ENCODE measurements around the gene ST6GALNAC6. TPM values are rescaled to one million over a fixed set of nuclear protein-coding genes. Genes with fewer than 3 reads are reported as not detected.
A peak's percentile ranks its signal among the peaks of the same experiment; 100 is the strongest.

Gene ST6GALNAC6
- total and polyA plus RNA-seq, 10 of the 15 experiments (the other 5 are each of a cell fraction or from before 2014, with no cell fraction given), result 0.40 to 27.0 (median 16.8) TPM

DNA sequence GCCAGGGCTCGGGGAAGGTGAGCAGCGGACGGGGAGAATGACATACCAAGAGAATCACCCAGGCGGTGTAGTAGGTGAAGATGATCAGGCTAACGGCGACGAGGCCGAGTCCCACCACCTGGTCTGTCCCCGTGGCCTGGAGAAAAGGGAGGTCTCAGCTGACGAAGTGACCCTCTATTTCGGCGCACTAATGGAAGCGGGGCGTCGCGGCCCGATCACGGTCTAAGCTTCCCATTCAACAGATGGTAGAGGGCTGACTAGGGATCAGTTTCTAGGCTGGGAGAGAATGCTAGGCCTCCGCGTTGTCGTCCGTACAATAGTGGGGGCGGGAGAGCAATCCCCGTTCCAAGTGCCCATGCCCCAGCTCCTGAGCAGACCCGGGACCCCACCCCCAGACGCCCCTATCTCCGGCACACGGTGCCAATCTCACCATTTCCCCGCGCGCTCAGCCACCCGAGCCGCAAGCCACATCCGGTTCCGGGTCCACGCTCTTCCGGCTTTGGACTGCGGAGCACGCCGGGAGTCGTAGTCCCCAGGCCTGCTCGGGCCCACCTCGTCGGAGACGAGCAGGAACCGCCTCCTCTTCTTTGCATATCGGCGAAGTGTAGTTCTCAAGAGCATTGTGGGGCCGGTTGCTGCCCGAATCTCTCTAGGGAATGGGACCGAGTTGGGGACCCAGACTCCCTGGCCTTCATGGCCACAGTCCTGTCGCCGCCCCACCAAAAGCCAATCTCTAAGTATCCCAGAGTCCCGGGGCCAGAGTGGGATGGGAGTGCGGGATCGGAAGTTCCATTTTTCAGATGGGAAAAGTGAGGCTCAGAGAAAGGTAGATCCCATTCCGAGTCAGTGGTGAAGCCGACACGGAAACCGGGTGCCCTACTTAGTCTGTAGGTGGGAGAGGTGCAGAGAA is 38.2 kb upstream of the ST6GALNAC6 start, which contains the start of gene DPM2 (continued):
- TF ChIP-seq, protein P1, sequence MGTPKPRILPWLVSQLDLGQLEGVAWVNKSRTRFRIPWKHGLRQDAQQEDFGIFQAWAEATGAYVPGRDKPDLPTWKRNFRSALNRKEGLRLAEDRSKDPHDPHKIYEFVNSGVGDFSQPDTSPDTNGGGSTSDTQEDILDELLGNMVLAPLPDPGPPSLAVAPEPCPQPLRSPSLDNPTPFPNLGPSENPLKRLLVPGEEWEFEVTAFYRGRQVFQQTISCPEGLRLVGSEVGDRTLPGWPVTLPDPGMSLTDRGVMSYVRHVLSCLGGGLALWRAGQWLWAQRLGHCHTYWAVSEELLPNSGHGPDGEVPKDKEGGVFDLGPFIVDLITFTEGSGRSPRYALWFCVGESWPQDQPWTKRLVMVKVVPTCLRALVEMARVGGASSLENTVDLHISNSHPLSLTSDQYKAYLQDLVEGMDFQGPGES (IDR thresholded peaks at IDR 0.05), result no peak
- TF ChIP-seq CBFB (IDR thresholded peaks at IDR 0.05; ENCODE audit: low read depth) (peak; percentile 96), KAT2A (conservative IDR thresholded peaks at IDR 0.05; ENCODE audit: control insufficient read depth, low read depth, low read length) (no peak), ZBTB40 (IDR thresholded peaks at IDR 0.05; ENCODE audit: borderline replicate concordance) (peak; percentile 97), PML (IDR thresholded peaks at IDR 0.05; ENCODE audit: low read length) (peak; percentile 74; the same call in 1 of the 2 replicates), YBX1 (IDR thresholded peaks at IDR 0.05) (no peak), POLR2A (IDR thresholded peaks at IDR 0.05; ENCODE audit: low read depth, low read length) (peak; percentile 83), ZNF274 (IDR thresholded peaks at IDR 0.05; ENCODE audit: insufficient read depth, insufficient read length) (no peak), SRF (IDR thresholded peaks at IDR 0.05; ENCODE audit: low read depth in 2 of 2, low read length in 2 of 2) (0 out of 4 replicates have a peak, but pooled peaks of 1 of the 2 experiments have one; percentile 1), SPI1 (IDR thresholded peaks at IDR 0.05; ENCODE audit: borderline replicate concordance, insufficient read depth, low read depth, low read length) (no peak), RUNX3 (IDR thresholded peaks at IDR 0.05; ENCODE audit: low read length) (peak; percentile 96), CTCF (IDR thresholded peaks at IDR 0.05 in 2 of 3, conservative IDR thresholded peaks at IDR 0.05 in 1 of 3; ENCODE audit: control insufficient read depth in 2 of 3, extremely low read depth in 1 of 3, insufficient read depth in 1 of 3, low read depth in 3 of 3, low read length in 3 of 3) (no peak)
- TF ChIP-seq, protein P2, sequence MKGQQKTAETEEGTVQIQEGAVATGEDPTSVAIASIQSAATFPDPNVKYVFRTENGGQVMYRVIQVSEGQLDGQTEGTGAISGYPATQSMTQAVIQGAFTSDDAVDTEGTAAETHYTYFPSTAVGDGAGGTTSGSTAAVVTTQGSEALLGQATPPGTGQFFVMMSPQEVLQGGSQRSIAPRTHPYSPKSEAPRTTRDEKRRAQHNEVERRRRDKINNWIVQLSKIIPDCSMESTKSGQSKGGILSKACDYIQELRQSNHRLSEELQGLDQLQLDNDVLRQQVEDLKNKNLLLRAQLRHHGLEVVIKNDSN (IDR thresholded peaks at IDR 0.05; ENCODE audit: borderline replicate concordance, extremely low read length, insufficient read depth, low read depth, low read length), result no peak
- TF ChIP-seq, protein P3, sequence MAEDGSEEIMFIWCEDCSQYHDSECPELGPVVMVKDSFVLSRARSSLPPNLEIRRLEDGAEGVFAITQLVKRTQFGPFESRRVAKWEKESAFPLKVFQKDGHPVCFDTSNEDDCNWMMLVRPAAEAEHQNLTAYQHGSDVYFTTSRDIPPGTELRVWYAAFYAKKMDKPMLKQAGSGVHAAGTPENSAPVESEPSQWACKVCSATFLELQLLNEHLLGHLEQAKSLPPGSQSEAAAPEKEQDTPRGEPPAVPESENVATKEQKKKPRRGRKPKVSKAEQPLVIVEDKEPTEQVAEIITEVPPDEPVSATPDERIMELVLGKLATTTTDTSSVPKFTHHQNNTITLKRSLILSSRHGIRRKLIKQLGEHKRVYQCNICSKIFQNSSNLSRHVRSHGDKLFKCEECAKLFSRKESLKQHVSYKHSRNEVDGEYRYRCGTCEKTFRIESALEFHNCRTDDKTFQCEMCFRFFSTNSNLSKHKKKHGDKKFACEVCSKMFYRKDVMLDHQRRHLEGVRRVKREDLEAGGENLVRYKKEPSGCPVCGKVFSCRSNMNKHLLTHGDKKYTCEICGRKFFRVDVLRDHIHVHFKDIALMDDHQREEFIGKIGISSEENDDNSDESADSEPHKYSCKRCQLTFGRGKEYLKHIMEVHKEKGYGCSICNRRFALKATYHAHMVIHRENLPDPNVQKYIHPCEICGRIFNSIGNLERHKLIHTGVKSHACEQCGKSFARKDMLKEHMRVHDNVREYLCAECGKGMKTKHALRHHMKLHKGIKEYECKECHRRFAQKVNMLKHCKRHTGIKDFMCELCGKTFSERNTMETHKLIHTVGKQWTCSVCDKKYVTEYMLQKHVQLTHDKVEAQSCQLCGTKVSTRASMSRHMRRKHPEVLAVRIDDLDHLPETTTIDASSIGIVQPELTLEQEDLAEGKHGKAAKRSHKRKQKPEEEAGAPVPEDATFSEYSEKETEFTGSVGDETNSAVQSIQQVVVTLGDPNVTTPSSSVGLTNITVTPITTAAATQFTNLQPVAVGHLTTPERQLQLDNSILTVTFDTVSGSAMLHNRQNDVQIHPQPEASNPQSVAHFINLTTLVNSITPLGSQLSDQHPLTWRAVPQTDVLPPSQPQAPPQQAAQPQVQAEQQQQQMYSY (CRISPR knock-in tag; IDR thresholded peaks at IDR 0.05), result no peak

Data from GM12878 (cell line).